ENCODE data around the gene SPDYA.

Gene SPDYA

DNA sequence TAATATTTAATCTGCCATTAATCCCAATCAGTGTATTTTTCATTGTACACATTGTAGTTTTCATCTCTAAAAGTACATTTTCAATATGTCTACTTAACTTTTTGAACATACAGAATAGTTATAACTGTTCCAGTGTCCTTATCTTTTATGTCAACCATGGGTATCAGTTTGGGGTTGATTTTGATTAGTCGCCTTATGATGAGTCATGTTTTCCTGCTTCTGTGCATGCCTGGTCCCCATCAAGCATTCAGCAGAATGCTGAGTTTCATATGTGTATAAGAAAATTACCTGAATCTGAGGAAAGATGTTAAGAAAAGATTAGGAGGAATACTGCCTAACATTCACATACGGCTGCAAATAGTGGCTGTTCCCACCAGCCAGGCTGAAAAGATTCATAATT lies 17.7 kb downstream of the SPDYA start:
- DNase-seq = no peak

GRCh38 chr2:28833740-28834470 lies 23.3 kb downstream of the SPDYA start:
- DNase-seq = no peak

DNA sequence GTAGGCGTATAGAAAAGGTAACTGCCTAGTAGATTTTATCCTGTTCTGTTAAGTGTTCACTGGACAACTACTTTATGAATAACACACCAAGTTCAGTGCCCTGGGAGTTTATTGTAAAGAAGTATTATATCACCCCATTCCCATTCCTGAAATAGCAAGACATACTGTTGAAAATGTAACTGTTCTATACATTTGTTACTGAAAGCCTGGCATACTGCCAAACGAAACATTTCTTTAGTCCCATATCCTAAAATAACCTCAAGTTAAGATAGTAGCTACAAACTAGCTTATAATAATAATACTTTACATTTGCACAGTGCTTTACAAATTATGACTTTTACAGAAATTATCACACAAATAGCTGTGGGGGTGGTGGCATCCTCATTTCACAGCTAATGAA lies 25.1 kb downstream of the SPDYA start:
- DNase-seq = no peak

DNA sequence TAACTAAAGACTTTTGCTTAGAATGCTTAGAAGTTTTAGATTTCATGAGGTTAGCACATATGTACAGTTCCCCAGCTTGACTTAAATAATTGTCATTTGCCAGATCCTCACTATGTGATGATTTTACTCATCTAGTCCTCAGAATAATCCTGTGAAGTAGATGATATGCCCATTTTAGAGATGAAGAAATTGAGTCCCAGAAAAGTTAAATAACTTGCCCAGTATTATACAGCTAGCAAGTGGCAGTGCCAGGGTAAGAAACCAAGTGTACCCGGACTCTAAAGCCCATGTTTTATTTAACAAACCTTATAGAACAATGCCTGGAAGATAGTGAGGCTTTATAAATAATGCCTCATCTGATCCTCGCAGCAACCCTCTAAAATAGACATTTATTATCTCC lies 28.3 kb downstream of the SPDYA start:
- no peak for DNase-seq

- DNase-seq = no peak
These were observed 31.4 kb downstream of the SPDYA start for GRCh38 chr2:28842042-28842441.

DNA sequence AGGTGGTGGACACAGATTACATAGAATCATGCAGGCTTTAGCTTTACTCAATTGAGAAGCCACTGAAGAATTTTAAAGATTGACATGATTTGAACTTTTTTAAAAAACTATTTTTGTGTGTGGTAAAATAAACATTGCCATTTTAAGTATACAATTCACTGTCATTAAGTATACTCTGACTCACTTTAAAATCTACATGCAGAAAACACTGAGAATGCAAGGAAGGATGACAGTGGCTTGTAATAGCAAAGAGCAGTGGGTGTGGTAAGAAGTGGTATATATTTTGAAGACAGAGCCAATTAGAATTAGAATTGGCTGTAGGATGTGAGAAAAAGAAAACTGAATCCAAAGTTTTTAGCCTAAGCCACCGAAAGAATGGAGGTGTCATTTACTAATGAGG lies 44.6 kb downstream of the SPDYA start:
- no peak for DNase-seq

DNA sequence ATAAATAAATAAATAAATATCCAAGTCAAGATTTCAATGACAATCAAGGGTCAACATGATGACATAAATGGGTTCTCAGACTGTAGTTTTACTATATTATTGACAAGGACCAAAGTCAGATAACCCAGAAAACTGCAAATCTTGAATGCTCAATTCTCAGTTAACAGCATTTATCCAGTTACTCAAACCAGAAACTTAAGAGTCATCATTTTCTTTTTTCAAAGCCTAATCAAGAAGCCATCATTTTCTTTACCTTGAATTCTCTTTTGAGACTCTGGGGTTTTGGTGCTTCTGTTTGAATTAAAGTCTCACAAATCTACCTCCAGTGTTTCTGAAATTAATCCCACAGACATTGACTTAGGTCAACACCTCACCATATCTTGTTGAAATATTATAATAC lies 45.3 kb downstream of the SPDYA start:
- DNase-seq = no peak

DNA sequence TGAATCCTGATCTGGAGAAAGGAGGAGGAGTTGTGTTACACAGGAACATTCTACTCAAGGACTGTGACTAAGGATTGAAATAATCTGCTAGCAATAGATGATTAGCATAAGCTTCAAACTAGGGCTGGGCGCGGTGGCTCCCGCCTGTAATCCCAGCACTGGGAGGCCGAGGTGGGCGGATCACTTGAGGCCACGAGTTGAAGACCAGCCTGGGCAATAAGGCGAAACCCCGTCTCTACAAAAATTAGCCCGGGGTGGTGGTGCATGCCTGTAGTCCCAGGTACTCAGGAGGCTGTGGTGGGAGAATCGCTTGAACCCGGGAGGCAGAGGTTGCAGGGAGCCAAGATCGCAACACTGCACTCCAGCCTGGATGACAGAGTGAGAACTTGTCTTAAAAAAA lies 58.0 kb downstream of the SPDYA start:
- no peak for DNase-seq

GRCh38 chr2:28869494-28870145 lies 59.0 kb downstream of the SPDYA start:
- no peak for DNase-seq

GRCh38 chr2:28870146-28870891 lies 59.7 kb downstream of the SPDYA start, which contains the start of gene TRMT61B:
Gene TRMT61B (minus strand): TSS chr2:28870309. CDS start chr2:28870277, 32 bp downstream.
- peak; percentile 97 for DNase-seq

DNA sequence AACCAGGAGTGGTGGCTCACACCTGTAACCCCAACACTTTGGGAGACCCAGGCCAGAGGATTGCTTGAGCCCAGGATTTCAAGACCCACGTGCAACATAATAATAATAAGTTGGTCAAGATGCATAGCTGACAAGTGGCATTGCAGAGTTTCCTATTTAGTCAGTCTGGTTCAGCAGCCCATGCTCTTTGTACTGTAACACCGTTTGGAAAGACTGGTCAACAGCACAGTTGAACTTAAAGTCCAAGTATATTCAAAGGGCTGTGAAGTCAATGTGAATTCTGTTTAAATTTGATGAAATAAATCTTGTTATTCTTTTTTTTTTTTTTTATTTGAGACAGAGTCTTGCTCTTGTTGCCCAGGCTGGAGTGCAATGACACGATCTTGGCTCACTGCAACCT lies 61.0 kb downstream of the SPDYA start:
- no peak for DNase-seq

DNA sequence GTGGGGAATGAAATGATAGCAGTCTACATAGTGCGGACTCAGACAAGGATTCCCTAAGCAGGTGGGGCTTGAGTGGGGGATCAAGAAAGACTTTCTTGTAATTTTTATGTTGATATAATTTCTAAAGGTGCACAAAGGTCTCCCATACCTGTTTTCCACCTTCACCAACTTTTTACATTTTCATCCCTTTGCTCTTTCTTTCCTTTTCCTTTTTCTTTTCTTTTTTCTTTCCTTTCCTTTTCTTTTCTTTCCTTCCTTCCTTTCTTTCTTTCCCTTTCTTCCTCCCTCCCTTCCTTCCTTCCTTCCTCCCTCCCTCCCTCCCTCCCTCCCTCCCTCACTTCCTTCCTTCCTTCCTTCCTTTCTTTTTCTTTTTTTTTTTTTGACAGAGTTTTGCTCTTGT lies 69.6 kb downstream of the SPDYA start:
- DNase-seq = no peak

- DNase-seq = no peak
These were observed 82.9 kb downstream of the SPDYA start for GRCh38 chr2:28893488-28893887.

DNA sequence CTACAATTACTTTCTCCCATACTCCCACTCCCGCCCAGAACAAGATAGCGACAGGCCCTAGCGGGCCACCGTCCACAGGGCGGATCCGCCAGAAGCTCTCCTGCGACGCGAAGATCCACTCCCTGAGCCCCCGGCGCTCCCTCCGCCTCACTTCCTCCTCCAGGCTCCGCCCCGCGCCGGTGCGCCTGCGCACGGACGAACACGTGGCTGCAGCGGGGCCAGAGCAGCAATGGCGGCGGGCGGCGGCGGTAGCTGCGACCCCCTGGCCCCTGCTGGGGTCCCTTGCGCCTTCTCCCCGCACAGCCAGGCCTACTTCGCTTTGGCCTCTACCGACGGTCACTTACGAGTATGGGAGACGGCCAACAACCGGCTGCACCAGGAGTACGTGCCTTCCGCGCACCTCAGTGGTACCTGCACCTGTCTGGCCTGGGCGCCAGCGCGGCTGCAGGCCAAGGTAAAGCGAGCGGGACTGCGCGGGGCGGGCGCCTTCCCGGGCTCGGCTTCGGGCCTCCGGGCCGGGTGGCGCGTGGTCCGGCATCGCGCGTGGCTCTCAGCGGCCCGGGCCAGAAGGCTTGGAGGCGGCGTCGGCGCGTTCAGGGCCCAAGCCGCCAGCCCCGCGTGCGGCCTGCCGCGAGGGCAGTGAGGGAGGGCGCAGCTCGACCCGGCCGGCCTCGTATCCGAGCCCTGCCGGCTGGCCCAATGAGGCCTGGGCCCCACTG lies 84.0 kb downstream of the SPDYA start, which contains the start of gene WDR43:
WDR43 (plus strand) TSS at position 198 of the 719 bp plus-strand sequence; CDS start at position 230, 32 bp downstream.
- DNase-seq = peak; percentile 98

- peak; percentile 62 for DNase-seq
These were observed 84.7 kb downstream of the SPDYA start for GRCh38 chr2:28895189-28895893.

DNA sequence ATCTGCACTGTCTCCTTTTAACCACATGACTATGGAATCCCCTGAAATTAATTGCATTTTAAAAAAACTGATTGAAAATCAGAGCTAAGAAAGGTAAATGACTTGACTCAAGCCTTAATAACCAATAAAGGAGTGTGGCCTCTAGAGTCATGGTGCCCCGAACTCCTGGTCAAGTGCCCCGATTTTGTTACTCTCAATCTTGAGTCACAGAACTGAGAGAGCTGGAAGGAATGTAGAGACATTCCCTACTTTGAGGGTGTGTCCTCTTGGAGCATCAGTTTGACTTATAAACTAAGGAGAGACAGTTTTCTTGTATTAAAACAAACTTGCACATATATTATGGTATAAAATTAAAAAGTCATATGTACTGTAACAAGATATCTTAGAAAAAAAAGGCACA lies 86.3 kb downstream of the SPDYA start:
- DNase-seq = no peak

- no peak for DNase-seq
These were observed 87.4 kb downstream of the SPDYA start for GRCh38 chr2:28898048-28898447.

Data from activated naive CD4-positive, alpha-beta T cell treated with anti-CD3 and anti-CD28 coated beads, Interleukin-2, amount 50 U/mL, for 16 hours (primary cell).